ENCODE data around the gene FNDC3B. TPM values are rescaled to one million over a fixed set of nuclear protein-coding genes. Genes with fewer than 3 reads are reported as not detected.

Gene FNDC3B
- total and polyA plus RNA-seq, 4 donors: 23.3 to 74.2 (median 32.9) TPM

DNA sequence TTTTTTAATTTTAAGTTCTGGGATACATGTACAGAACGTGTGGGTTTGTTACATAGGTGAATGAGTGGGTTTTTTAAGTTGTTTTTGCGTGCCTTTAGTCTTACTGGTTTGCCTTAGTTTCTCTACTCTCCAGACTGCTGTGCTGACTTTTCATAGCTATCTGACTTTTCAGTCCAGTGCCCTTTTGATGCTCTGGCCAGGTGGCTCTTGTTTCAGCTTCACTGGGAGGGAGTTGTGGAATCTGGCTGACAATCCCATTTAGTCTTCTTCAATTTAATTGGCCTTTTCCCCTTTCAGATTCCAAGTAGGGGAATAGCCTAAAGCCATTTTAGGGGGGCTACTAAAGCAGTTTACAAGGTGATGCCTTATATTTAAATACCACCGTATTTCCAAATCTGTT is 30.1 kb downstream of the FNDC3B start:
- Histone ChIP-seq H3K9me3 (ENCODE audit: control insufficient read depth in 4 of 4, low read length in 3 of 4) (no peaks in the 10 kb centered on the region), H3K9ac (ENCODE audit: low read depth in 1 of 2, low read length in 2 of 2) (no peak overlapping the region), H3K27ac (ENCODE audit: low read depth in 1 of 2, low read length in 2 of 2) (peak overlapping the region; percentile 29 to 40), H3K4me3 (ENCODE audit: low read depth in 1 of 3, low read length in 3 of 3) (no peak overlapping the region), H3K27me3 (ENCODE audit: control insufficient read depth in 4 of 4, insufficient read depth in 4 of 4, low read length in 3 of 4) (no peaks in the 10 kb centered on the region), H3K36me3 (ENCODE audit: control insufficient read depth in 4 of 4, insufficient read depth in 3 of 4, low read depth in 1 of 4, low read length in 3 of 4) (no peaks in the 10 kb centered on the region), H3K4me1 (ENCODE audit: control insufficient read depth in 4 of 4, insufficient read depth in 4 of 4, low read length in 3 of 4) (peaks cover 11 to 84% (median 80%) of the 10 kb centered on the region in 4 donors)
- WGBS: 76% methylated on average over 3 of the region's 3 CpGs
- TF ChIP-seq TAF1 (conservative IDR thresholded peaks at IDR 0.05): no peak
- TF ChIP-seq NR2F2 (IDR thresholded peaks at IDR 0.05): no peak
- TF ChIP-seq, protein P1, sequence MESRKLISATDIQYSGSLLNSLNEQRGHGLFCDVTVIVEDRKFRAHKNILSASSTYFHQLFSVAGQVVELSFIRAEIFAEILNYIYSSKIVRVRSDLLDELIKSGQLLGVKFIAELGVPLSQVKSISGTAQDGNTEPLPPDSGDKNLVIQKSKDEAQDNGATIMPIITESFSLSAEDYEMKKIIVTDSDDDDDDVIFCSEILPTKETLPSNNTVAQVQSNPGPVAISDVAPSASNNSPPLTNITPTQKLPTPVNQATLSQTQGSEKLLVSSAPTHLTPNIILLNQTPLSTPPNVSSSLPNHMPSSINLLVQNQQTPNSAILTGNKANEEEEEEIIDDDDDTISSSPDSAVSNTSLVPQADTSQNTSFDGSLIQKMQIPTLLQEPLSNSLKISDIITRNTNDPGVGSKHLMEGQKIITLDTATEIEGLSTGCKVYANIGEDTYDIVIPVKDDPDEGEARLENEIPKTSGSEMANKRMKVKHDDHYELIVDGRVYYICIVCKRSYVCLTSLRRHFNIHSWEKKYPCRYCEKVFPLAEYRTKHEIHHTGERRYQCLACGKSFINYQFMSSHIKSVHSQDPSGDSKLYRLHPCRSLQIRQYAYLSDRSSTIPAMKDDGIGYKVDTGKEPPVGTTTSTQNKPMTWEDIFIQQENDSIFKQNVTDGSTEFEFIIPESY (IDR thresholded peaks at IDR 0.05): no peak
- TF ChIP-seq YY1 (IDR thresholded peaks at IDR 0.05): no peak
- no peak for TF ChIP-seq EGR1 (IDR thresholded peaks at IDR 0.05; ENCODE audit: low read depth in 2 of 2)
- no peak for TF ChIP-seq HNF4A (conservative IDR thresholded peaks at IDR 0.05)
- no peak for TF ChIP-seq RAD21 (IDR thresholded peaks at IDR 0.05)
- no peak for TF ChIP-seq HNF4G (IDR thresholded peaks at IDR 0.05)
- no peak for TF ChIP-seq JUND (IDR thresholded peaks at IDR 0.05)
- TF ChIP-seq SP1 (IDR thresholded peaks at IDR 0.05): no peak
- TF ChIP-seq, protein P2, sequence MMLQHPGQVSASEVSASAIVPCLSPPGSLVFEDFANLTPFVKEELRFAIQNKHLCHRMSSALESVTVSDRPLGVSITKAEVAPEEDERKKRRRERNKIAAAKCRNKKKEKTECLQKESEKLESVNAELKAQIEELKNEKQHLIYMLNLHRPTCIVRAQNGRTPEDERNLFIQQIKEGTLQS (IDR thresholded peaks at IDR 0.05): no peak
- TF ChIP-seq FOXA2 (IDR thresholded peaks at IDR 0.05): no peak
- TF ChIP-seq, protein P3, sequence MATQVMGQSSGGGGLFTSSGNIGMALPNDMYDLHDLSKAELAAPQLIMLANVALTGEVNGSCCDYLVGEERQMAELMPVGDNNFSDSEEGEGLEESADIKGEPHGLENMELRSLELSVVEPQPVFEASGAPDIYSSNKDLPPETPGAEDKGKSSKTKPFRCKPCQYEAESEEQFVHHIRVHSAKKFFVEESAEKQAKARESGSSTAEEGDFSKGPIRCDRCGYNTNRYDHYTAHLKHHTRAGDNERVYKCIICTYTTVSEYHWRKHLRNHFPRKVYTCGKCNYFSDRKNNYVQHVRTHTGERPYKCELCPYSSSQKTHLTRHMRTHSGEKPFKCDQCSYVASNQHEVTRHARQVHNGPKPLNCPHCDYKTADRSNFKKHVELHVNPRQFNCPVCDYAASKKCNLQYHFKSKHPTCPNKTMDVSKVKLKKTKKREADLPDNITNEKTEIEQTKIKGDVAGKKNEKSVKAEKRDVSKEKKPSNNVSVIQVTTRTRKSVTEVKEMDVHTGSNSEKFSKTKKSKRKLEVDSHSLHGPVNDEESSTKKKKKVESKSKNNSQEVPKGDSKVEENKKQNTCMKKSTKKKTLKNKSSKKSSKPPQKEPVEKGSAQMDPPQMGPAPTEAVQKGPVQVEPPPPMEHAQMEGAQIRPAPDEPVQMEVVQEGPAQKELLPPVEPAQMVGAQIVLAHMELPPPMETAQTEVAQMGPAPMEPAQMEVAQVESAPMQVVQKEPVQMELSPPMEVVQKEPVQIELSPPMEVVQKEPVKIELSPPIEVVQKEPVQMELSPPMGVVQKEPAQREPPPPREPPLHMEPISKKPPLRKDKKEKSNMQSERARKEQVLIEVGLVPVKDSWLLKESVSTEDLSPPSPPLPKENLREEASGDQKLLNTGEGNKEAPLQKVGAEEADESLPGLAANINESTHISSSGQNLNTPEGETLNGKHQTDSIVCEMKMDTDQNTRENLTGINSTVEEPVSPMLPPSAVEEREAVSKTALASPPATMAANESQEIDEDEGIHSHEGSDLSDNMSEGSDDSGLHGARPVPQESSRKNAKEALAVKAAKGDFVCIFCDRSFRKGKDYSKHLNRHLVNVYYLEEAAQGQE (IDR thresholded peaks at IDR 0.05): no peak
- TF ChIP-seq MAX (IDR thresholded peaks at IDR 0.05): no peak
- DNase-seq (ENCODE audit: low spot score): no peak

DNA sequence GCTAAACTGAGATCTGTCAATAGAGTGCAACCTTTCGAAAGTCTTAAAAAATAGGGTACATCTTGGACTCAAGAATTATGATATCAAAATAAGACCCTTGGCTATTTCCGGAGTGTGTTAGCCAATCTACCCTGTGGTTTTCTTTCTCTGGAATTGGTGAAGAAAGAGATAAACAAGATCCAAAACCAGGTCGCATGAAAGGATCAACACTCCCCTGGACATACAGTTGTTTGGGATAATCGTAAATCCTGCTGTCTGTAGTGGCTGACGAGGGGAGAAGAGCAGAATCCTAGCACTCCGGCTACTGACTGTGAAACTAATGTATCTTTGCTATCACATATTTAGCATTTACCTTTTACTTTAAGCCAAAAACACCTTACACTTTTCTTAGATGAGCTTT is 30.9 kb downstream of the FNDC3B start:
- peak overlapping the region; percentile 29 to 40 for H3K27ac ChIP-seq (ENCODE audit: low read depth in 1 of 2, low read length in 2 of 2)
- H3K9me3 ChIP-seq (ENCODE audit: control insufficient read depth in 4 of 4, low read length in 3 of 4): no peaks in the 10 kb centered on the region
- 57% methylated on average over 6 of the region's 6 CpGs for WGBS
- no peak overlapping the region for H3K4me3 ChIP-seq (ENCODE audit: low read depth in 1 of 3, low read length in 3 of 3)
- TF ChIP-seq, protein P3 (IDR thresholded peaks at IDR 0.05): no peak
- TF ChIP-seq HNF4A (conservative IDR thresholded peaks at IDR 0.05) (no peak), EGR1 (IDR thresholded peaks at IDR 0.05; ENCODE audit: low read depth in 2 of 2) (no peak), GABPA (IDR thresholded peaks at IDR 0.05 in 1 of 2, conservative IDR thresholded peaks at IDR 0.05 in 1 of 2) (no peak), MAX (IDR thresholded peaks at IDR 0.05) (no peak), HNF4G (IDR thresholded peaks at IDR 0.05) (no peak), RXRA (IDR thresholded peaks at IDR 0.05) (no peak), RAD21 (IDR thresholded peaks at IDR 0.05) (no peak), SP1 (IDR thresholded peaks at IDR 0.05) (no peak), NR2F2 (IDR thresholded peaks at IDR 0.05) (no peak), YY1 (IDR thresholded peaks at IDR 0.05) (no peak), FOXA2 (IDR thresholded peaks at IDR 0.05) (no peak), JUND (IDR thresholded peaks at IDR 0.05) (no peak)
- TF ChIP-seq, protein P4, sequence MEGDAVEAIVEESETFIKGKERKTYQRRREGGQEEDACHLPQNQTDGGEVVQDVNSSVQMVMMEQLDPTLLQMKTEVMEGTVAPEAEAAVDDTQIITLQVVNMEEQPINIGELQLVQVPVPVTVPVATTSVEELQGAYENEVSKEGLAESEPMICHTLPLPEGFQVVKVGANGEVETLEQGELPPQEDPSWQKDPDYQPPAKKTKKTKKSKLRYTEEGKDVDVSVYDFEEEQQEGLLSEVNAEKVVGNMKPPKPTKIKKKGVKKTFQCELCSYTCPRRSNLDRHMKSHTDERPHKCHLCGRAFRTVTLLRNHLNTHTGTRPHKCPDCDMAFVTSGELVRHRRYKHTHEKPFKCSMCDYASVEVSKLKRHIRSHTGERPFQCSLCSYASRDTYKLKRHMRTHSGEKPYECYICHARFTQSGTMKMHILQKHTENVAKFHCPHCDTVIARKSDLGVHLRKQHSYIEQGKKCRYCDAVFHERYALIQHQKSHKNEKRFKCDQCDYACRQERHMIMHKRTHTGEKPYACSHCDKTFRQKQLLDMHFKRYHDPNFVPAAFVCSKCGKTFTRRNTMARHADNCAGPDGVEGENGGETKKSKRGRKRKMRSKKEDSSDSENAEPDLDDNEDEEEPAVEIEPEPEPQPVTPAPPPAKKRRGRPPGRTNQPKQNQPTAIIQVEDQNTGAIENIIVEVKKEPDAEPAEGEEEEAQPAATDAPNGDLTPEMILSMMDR (IDR thresholded peaks at IDR 0.05; ENCODE audit: low read depth, low read length, missing input control): no peak
- TF ChIP-seq, protein P2 (IDR thresholded peaks at IDR 0.05): no peak
- H3K9ac ChIP-seq (ENCODE audit: low read depth in 1 of 2, low read length in 2 of 2): peak overlapping the region in 1 of 2 donors; percentile 22
- H3K36me3 ChIP-seq (ENCODE audit: control insufficient read depth in 4 of 4, insufficient read depth in 3 of 4, low read depth in 1 of 4, low read length in 3 of 4): peaks cover 0 to 2% (median 0%) of the 10 kb centered on the region in 4 donors
- peaks cover 14 to 85% (median 81%) of the 10 kb centered on the region in 4 donors for H3K4me1 ChIP-seq (ENCODE audit: control insufficient read depth in 4 of 4, insufficient read depth in 4 of 4, low read length in 3 of 4)
- no peak for DNase-seq (ENCODE audit: low spot score)
- no peaks in the 10 kb centered on the region for H3K27me3 ChIP-seq (ENCODE audit: control insufficient read depth in 4 of 4, insufficient read depth in 4 of 4, low read length in 3 of 4)

Measured in liver (tissue), 9 donors.